Bronchus fibroblast of lung (primary cell): ENCODE measurements around the gene COX11. TPM values are rescaled to one million over a fixed set of nuclear protein-coding genes. Genes with fewer than 3 reads are reported as not detected.

Source experiments
- total RNA-seq: library from RNA; depleted of rRNA; stranded (reverse); fragments of >200 nt; gene quantifications from 2 replicates; pipeline ENCODE4 v1.2.3, GENCODE V29; 2015

The COX11 gene
- total RNA-seq, result 75.5 and 80.5 TPM in 2 replicates

GRCh38 chr17:54968262-54968987 is at the start of gene COX11, which contains the start of gene STXBP4:
Gene COX11 (minus strand): TSS chr17:54968654. CDS start chr17:54968646, 8 bp downstream.
Gene STXBP4 (plus strand): TSS chr17:54968765. CDS start chr17:54986220, 17,455 bp downstream.

Other genes with a start within 250 kb of the COX11 start
- 12.3 and 19.5 TPM in 2 replicates for gene TOM1L1, start 67.8 kb downstream of the COX11 start, total RNA-seq
- 17.8 and 24.5 TPM in 2 replicates for gene STXBP4, start 111 bp upstream of the COX11 start, total RNA-seq